Lower leg skin (tissue), 3 donors: Measurements from ENCODE around the gene SLC7A10.

Experiments
- CTCF ChIP-seq, 3 donors: fragments of 450-650 bp; IDR thresholded peaks; one replicate each; pipeline ENCODE4 v1.5.1; 2016; ENCODE audit warnings: antibody characterized with exemption in 3 of 3, mild to moderate bottlenecking in 3 of 3, moderate library complexity in 2 of 3
- POLR2A ChIP-seq, 2 donors: fragments of 450-650 bp; IDR thresholded peaks; one replicate each; pipeline ENCODE4 v1.6.1; 2016 to 2017; ENCODE audit warnings: antibody characterized with exemption in 2 of 2, mild to moderate bottlenecking in 1 of 2, moderate library complexity in 1 of 2

- TF ChIP-seq CTCF (IDR thresholded peaks at IDR 0.05) (no peak), POLR2A (IDR thresholded peaks at IDR 0.05) (no peak)
These were observed 1.6 kb upstream of the SLC7A10 start for GRCh38 chr19:33227242-33227650.
